ENCODE measurements around the gene TPO.

Gene TPO

DNA sequence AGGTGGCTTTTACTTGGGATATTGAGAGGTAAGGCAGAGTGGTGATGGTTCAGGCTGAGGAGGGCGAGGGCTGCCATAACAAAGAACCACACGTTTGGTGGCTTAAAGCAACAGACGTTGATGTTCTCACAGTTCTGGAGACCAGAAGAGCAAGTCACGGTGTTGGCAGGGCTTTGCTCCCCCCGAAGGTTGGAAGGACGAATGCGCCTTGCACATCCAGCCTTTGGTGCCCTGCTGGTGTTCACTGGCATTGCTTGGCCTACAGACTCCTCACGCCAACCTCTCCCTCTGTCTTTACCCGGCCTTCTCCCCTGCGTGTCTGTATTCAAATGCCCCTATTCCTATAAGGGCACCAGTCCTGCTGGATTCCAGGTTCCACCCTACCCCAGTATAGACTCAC lies 125.4 kb downstream of the TPO start:
- DNase-seq, result peak in 2 of 6 experiments; percentile 10 to 37

DNA sequence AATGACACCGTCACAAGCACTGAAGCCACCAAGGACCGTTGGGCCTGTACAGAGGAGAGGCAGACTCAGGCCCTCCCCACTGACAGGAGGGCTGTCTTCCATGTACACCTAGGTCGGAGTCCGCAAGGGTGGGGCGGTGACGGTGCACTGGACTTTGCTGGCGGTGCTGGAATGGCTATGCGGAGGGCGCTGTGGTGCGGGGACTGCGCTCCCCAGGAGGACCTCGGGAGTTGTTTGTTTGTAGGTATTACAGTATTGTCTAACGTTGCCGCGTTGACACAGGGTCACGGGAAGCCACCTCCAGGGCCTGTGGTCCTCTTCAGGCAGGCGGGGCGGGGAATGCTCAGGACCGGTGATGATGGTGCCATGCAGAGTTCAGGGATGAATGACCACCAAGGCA lies 126.2 kb downstream of the TPO start:
- no peak for DNase-seq

- no peak for DNase-seq
These were observed 126.7 kb downstream of the TPO start for GRCh38 chr2:1539973-1540372.

GRCh38 chr2:1540481-1540880 lies 127.2 kb downstream of the TPO start:
- no peak for DNase-seq

- no peak for DNase-seq
These were observed 127.8 kb downstream of the TPO start for GRCh38 chr2:1541040-1541439.

GRCh38 chr2:1541819-1542475 lies 128.7 kb downstream of the TPO start:
- DNase-seq, result no peak

GRCh38 chr2:1542971-1543370 lies 129.7 kb downstream of the TPO start:
- DNase-seq, result no peak

- DNase-seq, result no peak
These were observed 130.7 kb downstream of the TPO start for GRCh38 chr2:1543776-1544477.

DNA sequence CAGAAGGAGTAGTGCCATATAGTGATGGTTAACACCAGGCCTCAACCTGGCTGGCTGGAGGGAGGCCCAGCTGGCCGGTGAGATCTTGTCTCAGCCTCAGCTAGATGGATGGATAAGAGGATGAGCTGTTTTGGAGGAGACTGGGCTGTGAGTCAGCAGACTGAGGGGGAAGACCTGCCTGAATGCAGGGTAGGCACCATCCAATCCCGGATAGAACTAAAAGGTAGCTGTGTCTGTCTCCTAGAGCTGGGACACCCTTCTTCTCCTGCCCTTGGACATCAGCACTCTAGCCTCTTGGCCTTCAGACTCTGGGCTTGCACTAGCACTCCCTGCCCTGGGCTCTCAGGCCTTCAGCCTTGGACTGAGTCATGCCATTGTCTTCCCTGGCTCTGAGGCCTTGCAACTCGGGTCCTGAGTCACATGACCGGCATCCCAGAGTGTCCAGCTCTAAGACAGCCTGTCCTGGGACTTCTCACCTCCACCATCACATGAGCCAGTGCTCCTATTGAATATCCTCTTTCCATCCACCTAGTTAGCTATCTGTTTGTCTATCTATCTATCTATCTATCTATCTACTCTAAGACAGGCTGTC lies 131.3 kb downstream of the TPO start:
- no peak for DNase-seq

GRCh38 chr2:1546023-1546591 lies 132.8 kb downstream of the TPO start:
- DNase-seq, result peak in 5 of 6 experiments; percentile 9 to 39 (median 15)

GRCh38 chr2:1546901-1547300 lies 133.6 kb downstream of the TPO start:
- DNase-seq, result no peak

DNA sequence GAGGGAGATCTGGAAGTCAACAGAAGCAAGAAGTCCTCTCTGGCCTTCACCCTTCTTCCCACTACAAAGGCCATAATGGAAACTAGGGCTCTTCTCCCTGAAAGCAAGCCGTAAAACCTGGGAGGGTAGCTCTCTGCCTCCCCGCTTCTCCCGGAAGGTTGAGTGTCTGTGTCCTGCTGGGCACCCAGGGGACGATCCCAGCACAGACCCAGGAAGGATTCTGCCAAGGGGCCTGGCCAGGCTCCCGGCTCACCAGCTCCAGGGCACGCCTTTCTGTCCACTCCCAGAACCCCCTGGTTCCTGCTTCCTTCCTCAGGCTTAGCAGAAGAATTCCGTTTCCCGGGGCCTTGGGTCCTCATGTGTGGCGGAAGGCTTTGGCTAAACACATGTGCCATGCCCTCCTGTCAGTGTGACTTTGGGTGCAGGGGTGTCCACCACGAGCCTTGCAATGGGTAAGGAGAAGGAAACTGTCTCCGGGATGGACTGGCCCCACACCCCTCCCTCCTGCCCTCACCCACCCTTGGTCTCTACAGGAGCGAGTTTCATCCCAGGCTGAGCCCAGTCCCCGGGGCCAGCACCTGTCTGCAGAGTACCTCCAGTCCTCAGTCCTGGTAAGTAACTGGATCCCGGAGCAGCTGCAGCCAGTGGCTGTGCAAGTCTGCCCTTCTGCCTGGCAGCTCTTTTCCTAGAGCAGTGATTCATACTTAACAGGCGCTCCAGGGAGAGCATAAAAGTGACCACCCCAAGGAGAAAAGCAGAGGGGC lies 135.8 kb downstream of the TPO start:
- no peak for DNase-seq

GRCh38 chr2:1550076-1550475 lies 136.8 kb downstream of the TPO start:
- no peak for DNase-seq

DNA sequence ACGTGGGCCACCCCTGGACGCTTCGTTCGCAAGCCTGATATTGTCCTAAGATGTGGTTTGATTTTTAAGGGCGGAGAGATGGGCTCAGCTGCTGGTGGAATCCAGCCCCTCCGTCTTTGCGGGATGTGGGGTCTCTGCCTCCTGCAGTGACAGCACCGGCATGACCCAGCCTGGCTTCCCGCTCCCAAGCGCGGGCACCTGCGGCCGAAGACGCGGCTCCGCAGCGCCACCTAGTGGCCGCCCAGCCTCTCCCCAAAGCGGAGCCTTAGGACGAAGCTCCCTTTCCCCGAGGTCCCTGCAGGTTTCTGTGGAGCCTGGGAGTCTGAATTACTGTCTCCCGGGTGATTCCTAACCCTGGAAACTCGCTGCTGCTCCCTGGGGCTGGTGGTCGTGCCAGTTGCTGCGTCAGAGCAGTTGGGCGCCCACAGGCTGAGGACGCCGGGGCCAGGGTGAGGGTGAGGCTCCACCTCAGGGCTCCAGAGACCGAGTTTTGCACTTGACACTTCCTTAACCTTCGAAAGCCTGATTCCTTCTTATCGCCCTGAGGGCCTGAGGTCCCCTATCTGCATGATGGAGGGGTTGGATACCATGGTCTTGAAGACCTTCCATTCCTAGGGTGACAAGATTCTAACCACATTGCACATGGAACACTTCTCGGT lies 137.5 kb downstream of the TPO start:
- DNase-seq, result peak; percentile 30 to 75 (median 46)

DNA sequence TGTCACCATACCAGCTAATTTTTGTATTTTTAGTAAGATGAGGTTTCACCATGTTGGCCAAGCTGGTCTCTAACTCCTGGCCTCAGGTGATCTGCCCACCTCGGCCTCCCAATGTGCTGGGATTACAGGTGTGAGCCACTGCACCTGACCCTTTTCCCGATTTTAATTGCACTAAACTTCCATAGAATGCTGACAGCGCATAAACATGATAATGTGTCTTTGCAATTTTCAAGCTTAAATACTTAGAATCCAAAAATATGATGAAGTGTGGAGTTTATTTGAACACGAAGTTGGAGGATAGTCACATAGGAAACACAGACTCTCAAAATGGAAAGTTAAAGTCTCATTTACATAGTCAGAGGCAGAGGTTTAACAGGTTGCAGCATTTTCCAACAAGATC lies 138.6 kb downstream of the TPO start:
- DNase-seq, result no peak

GRCh38 chr2:1552611-1553010 lies 139.3 kb downstream of the TPO start:
- no peak for DNase-seq

- DNase-seq, result no peak
These were observed 140.5 kb downstream of the TPO start for GRCh38 chr2:1553671-1554295.

- no peak for DNase-seq
These were observed 143.0 kb downstream of the TPO start for GRCh38 chr2:1556286-1556685.

GRCh38 chr2:1556776-1557466 lies 143.7 kb downstream of the TPO start:
- DNase-seq, result no peak

GRCh38 chr2:1557467-1557820 lies 144.2 kb downstream of the TPO start:
- DNase-seq, result no peak

DNA sequence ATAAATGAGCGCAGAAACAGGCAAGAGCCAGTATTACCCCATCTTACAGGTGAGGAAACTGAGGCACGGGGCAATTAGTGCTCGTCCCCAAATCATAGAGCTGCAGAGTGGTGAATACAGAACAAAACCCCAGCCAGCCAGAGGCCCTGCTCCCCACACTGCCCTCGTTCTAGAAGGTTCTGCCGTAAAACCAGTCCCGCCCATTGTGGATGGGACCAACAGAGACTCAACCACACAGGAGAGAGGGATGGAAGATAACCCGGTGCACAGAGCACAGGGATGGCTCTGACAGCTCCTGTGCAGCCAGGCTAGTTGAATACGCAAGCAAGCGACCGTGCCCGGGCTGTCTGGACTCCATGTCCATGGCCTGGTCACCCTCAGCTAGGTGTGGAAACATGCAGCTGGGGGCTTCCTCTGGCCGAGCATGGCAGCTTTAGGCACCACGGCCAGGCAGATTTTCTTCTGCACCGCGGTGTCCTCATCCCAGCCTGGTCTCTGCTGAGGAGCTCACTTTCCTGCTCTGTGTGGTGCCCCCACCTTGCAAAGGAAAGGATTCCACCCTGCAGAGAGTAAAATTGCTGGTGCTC lies 146.4 kb downstream of the TPO start:
- no peak for DNase-seq
